ENCODE measurements around the gene VWA8. TPM values are rescaled to one million over a fixed set of nuclear protein-coding genes. Genes with fewer than 3 reads are reported as not detected.

The VWA8 gene
- total and polyA plus RNA-seq, 2 of the 13 experiments (the other 11 are each of a cell fraction or from before 2014, with no cell fraction given) = 9.1 to 17.3 TPM

- TF ChIP-seq RARA (CRISPR knock-in tag; IDR thresholded peaks at IDR 0.05) (peak; percentile 60), ISX (CRISPR knock-in tag; conservative IDR thresholded peaks at IDR 0.05) (no peak), TCF12 (IDR thresholded peaks at IDR 0.05) (no peak), TCF12 (CRISPR knock-in tag; IDR thresholded peaks at IDR 0.05) (no peak), FOXP1 (IDR thresholded peaks at IDR 0.05) (no peak), FOXP1 (CRISPR knock-in tag; IDR thresholded peaks at IDR 0.05) (no peak), NCOA2 (CRISPR knock-in tag; IDR thresholded peaks at IDR 0.05) (peak; percentile 38; the same call in 1 of the 2 replicates), EZH2 (conservative IDR thresholded peaks at IDR 0.05; ENCODE audit: low read depth, low read length) (no peak), CENPX (CRISPR knock-in tag; IDR thresholded peaks at IDR 0.05) (no peak), ZNF260 (CRISPR knock-in tag; IDR thresholded peaks at IDR 0.05; ENCODE audit: borderline replicate concordance, low read depth) (no peak), GFI1 (CRISPR knock-in tag; IDR thresholded peaks at IDR 0.05; ENCODE audit: borderline replicate concordance) (peak; percentile 61; the same call in 1 of the 2 replicates), ZBTB42 (CRISPR knock-in tag; IDR thresholded peaks at IDR 0.05) (no peak), ZNF503 (CRISPR knock-in tag; IDR thresholded peaks at IDR 0.05) (no peak), ZIK1 (CRISPR knock-in tag; IDR thresholded peaks at IDR 0.05; ENCODE audit: borderline replicate concordance, low read depth) (no peak), ETV5 (CRISPR knock-in tag; IDR thresholded peaks at IDR 0.05; ENCODE audit: borderline replicate concordance) (peak; percentile 61; the same call in 1 of the 2 replicates), GATAD2A (CRISPR knock-in tag; IDR thresholded peaks at IDR 0.05) (peak; percentile 76), CENPBD1 (CRISPR knock-in tag; IDR thresholded peaks at IDR 0.05; ENCODE audit: borderline replicate concordance, low read depth) (no peak), GRHL1 (CRISPR knock-in tag; conservative IDR thresholded peaks at IDR 0.05) (no peak)
These were observed 315.6 kb downstream of the VWA8 start (continued) for GRCh38 chr13:41645331-41645730.
